Tibial nerve (tissue), 4 donors: ENCODE results near the gene IL16. TPM values are rescaled to one million over a fixed set of nuclear protein-coding genes. Genes with fewer than 3 reads are reported as not detected.
A peak's percentile ranks its signal among the peaks of the same experiment; 100 is the strongest.

Experiments used
- DNase-seq, 2 donors: peaks; one replicate each; pipeline ENCODE4 v3.0.0-alpha.2; 2019; ENCODE audit warnings: low spot score in 2 of 2
- H3K27ac ChIP-seq, 4 donors: fragments of 200-600 bp; sonication (generic) in 3 of 4; one replicate each; pipeline ENCODE4 v1.5.1; 2017 to 2019; ENCODE audit warnings: mild to moderate bottlenecking in 1 of 4
- H3K27me3 ChIP-seq, 2 donors: fragments of 200-600 bp; sonication (generic) in 1 of 2; one replicate each; pipeline versions ENCODE4 v1.5.1 to v1.6.0; 2017 to 2019
- H3K36me3 ChIP-seq, 3 donors: fragments of 200-600 bp; sonication (generic); one replicate each; pipeline ENCODE4 v1.5.1; 2018 to 2019
- H3K4me1 ChIP-seq, 4 donors: fragments of 200-600 bp; sonication (generic) in 3 of 4; one replicate each; pipeline ENCODE4 v1.5.1; 2017 to 2019
- H3K4me3 ChIP-seq, 4 donors: fragments of 200-600 bp; sonication (generic) in 3 of 4; one replicate each; pipeline ENCODE4 v1.5.1; 2017 to 2019; ENCODE audit warnings: mild to moderate bottlenecking in 1 of 4, moderate library complexity in 1 of 4
- H3K9me3 ChIP-seq, 4 donors: fragments of 200-600 bp; sonication (generic) in 3 of 4; one replicate each; pipeline ENCODE4 v1.5.1; 2017 to 2019
- EP300 ChIP-seq, 2 donors: sonication (generic); formaldehyde crosslinking; IDR thresholded peaks; one replicate each; pipeline ENCODE4 v1.6.1; 2017; ENCODE audit warnings: antibody characterized with exemption in 2 of 2, mild to moderate bottlenecking in 1 of 2
- POLR2A ChIP-seq, 2 donors: fragments of 450-650 bp; IDR thresholded peaks; one replicate each; pipeline ENCODE4 v1.6.1; 2017; ENCODE audit warnings: antibody characterized with exemption in 2 of 2, mild to moderate bottlenecking in 2 of 2, moderate library complexity in 2 of 2
- WGBS, 2 donors: methylation state at CpG; one replicate each; pipeline ENCODE4 v1.1.5; 2018; 5-methylcytosine and 5-hydroxymethylcytosine counted together
- total RNA-seq, 4 donors: library from RNA; depleted of rRNA; stranded (reverse); fragments of >200 nt; gene quantifications; one replicate each; pipeline ENCODE4 v1.1.0, GENCODE V29; 2016
- TF ChIP-seq, protein P1 (sequence below), 5 experiments: fragments of 200-600 bp in 3 of 5; fragments of 450-650 bp in 2 of 5; sonication (generic) in 3 of 5; IDR thresholded peaks; one replicate each; pipeline ENCODE4 v1.5.1; 2016 to 2019; ENCODE audit warnings: antibody characterized with exemption in 5 of 5, mild to moderate bottlenecking in 3 of 5, moderate library complexity in 2 of 5

Gene IL16
- total RNA-seq, 4 donors from 2014 or later: 69.3 to 80.2 (median 75.1) TPM

DNA sequence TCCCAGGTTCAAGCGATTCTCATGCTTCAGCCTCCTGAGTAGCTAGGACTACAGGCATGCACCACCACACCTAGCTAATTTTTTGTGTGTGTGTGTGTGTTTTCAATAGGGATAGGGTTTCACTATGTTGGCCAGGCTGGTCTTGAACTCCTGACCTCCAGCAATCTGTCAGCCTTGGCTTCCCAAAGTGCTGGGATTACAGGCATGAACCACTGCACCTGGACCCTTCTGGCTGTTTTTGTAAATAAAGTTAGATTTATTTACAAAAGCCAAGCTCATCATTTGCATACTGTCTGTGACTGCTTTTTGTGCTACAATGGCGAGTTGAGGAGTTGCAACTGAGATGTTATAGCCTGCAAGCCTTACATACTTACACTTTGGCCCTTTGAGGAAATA, 28.6 kb upstream of the IL16 start:
- DNase-seq: no peak
- H3K36me3 ChIP-seq: no peaks in the 10 kb centered on the region
- H3K27me3 ChIP-seq: no peaks in the 10 kb centered on the region
- no peak overlapping the region for H3K4me3 ChIP-seq
- no peaks in the 10 kb centered on the region for H3K9me3 ChIP-seq
- 97 to 100% methylated on average over 2 of the region's 2 CpGs for WGBS, 2 donors
- TF ChIP-seq, protein P1, sequence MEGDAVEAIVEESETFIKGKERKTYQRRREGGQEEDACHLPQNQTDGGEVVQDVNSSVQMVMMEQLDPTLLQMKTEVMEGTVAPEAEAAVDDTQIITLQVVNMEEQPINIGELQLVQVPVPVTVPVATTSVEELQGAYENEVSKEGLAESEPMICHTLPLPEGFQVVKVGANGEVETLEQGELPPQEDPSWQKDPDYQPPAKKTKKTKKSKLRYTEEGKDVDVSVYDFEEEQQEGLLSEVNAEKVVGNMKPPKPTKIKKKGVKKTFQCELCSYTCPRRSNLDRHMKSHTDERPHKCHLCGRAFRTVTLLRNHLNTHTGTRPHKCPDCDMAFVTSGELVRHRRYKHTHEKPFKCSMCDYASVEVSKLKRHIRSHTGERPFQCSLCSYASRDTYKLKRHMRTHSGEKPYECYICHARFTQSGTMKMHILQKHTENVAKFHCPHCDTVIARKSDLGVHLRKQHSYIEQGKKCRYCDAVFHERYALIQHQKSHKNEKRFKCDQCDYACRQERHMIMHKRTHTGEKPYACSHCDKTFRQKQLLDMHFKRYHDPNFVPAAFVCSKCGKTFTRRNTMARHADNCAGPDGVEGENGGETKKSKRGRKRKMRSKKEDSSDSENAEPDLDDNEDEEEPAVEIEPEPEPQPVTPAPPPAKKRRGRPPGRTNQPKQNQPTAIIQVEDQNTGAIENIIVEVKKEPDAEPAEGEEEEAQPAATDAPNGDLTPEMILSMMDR (IDR thresholded peaks at IDR 0.05): no peak
- no peak for TF ChIP-seq EP300 (IDR thresholded peaks at IDR 0.05)
- peaks cover 0 to 48% (median 3%) of the 10 kb centered on the region in 4 donors for H3K4me1 ChIP-seq
- no peak overlapping the region for H3K27ac ChIP-seq

DNA sequence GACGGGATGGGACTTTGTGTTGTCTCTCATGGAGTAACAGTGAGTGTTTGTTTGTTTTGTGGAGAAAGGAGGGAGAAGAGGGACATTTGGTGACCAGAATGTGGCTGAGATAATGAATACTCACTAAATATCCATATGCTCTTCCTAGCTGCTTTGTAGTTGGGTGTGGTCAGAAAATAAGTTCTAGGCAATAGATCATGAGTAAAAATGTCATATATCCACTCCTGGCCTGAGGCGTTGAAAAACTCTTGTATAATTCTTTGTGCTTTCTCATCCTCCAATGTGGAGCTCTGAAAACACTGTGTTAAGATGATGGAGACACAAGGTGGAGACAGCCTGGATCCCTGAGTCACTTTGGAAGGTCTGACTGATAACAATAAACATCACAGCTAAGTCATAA, 28.0 kb upstream of the IL16 start:
- 88 to 100% methylated on average over 2 of the region's 2 CpGs for WGBS, 2 donors
- Histone ChIP-seq H3K4me3 (no peak overlapping the region), H3K36me3 (no peaks in the 10 kb centered on the region), H3K4me1 (peaks cover 0 to 48% (median 3%) of the 10 kb centered on the region in 4 donors), H3K27me3 (no peaks in the 10 kb centered on the region), H3K27ac (no peak overlapping the region), H3K9me3 (no peaks in the 10 kb centered on the region)
- DNase-seq: no peak
- TF ChIP-seq, protein P1 (IDR thresholded peaks at IDR 0.05): no peak
- TF ChIP-seq POLR2A (IDR thresholded peaks at IDR 0.05): no peak
- TF ChIP-seq EP300 (IDR thresholded peaks at IDR 0.05): no peak

DNA sequence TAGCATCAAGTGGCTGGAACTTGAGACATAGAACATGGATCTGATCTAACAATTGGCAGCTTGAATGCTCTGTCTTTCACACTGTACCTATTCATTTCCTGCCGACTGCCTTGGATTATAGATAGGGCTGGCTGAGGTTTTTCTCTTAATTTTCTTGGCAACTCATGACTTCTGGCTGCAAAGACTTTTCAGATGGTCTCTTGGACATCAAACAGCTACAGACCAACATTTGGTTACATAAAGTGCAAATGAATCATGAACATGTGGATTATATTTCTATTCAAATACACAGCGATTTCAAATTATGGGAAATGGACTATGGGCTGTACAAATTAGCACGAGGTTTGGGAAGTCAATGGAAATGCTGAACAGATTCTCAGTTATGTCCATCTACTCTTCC, 26.2 kb upstream of the IL16 start:
- H3K9me3 ChIP-seq: no peaks in the 10 kb centered on the region
- TF ChIP-seq EP300 (IDR thresholded peaks at IDR 0.05) (no peak), POLR2A (IDR thresholded peaks at IDR 0.05) (no peak)
- TF ChIP-seq, protein P1 (IDR thresholded peaks at IDR 0.05): no peak
- peaks cover 0 to 55% (median 6%) of the 10 kb centered on the region in 4 donors for H3K4me1 ChIP-seq
- no peak for DNase-seq
- 40 to 54% methylated on average over 3 of the region's 3 CpGs for WGBS, 2 donors
- no peak overlapping the region for H3K4me3 ChIP-seq
- no peaks in the 10 kb centered on the region for H3K36me3 ChIP-seq
- H3K27ac ChIP-seq: peak overlapping the region in 2 of 4 donors; percentile 32 to 39
- no peaks in the 10 kb centered on the region for H3K27me3 ChIP-seq

DNA sequence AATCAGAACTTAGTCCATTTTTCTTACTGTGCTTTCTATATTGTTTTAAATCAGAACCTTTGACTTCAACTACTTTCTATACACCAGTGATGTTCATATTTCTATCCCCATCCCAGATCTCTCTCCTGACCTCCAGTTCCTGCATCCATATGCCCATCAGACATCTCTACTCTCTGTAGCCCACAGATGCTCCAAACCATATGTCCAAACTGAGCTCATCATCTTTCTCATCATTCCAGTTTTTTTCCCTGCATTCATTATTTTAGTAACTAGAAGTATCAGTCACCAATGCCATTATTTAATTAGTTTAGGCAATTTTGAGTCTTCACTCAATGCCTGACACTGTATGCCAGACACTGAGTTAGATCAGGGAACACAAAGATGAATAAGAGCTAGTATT, 25.4 kb upstream of the IL16 start:
- DNase-seq: no peak
- TF ChIP-seq, protein P1 (IDR thresholded peaks at IDR 0.05): no peak
- TF ChIP-seq EP300 (IDR thresholded peaks at IDR 0.05) (no peak), POLR2A (IDR thresholded peaks at IDR 0.05) (no peak)
- Histone ChIP-seq H3K4me1 (peaks cover 0 to 62% (median 6%) of the 10 kb centered on the region in 4 donors), H3K27ac (peak overlapping the region in 2 of 4 donors; percentile 39 to 54), H3K9me3 (no peaks in the 10 kb centered on the region), H3K27me3 (no peaks in the 10 kb centered on the region), H3K36me3 (no peaks in the 10 kb centered on the region), H3K4me3 (no peak overlapping the region)

DNA sequence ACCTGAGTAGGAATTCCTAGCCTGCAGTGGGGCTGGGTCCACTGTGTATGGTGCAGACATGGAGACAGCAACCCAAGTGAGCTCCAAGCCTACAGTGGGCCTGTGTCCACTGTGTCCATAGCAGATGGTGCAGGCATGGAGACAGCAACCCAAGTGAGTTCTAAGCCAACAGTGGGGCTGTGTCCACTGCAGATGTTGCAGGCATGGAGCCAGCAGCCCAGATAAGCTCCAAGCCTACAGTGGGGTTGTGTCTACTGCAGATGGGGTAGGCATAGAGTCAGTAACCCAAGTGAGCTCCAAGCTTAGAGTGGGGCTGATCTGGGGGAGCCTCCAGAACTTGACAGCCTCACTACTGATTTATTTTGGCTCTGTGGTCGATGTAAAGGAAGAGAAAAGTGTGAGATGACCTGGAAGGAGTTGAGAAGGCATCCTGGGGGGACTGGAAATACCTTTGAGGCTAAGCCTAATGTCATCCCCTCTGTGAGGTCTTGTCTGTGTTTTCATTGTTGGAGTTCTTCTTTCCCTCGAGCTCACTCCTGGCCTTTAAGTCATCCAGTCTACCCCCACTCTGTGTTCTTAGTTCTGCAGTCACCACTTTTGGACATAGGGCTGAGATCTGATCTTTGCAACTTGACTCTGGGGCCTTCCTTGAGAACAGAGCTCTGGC, 22.4 kb upstream of the IL16 start:
- TF ChIP-seq POLR2A (IDR thresholded peaks at IDR 0.05) (no peak), EP300 (IDR thresholded peaks at IDR 0.05) (no peak)
- TF ChIP-seq, protein P1 (IDR thresholded peaks at IDR 0.05): no peak
- no peak for DNase-seq
- Histone ChIP-seq H3K36me3 (no peaks in the 10 kb centered on the region), H3K27me3 (no peaks in the 10 kb centered on the region), H3K27ac (peak overlapping the region; percentile 5 to 85 (median 48)), H3K9me3 (no peaks in the 10 kb centered on the region), H3K4me1 (peaks cover 0 to 57% (median 4%) of the 10 kb centered on the region in 4 donors), H3K4me3 (no peak overlapping the region)
- 40 to 41% methylated on average over 2 of the region's 2 CpGs for WGBS, 2 donors
